Epithelial cell of alveolus of lung (primary cell): Measurements from ENCODE around the gene ART1. TPM values are rescaled to one million over a fixed set of nuclear protein-coding genes. Genes with fewer than 3 reads are reported as not detected.

Experiments
- total RNA-seq: library from RNA; depleted of rRNA; stranded (reverse); fragments of >200 nt; gene quantifications from 2 replicates; pipeline ENCODE4 v1.2.1, GENCODE V29; 2015

ART1 gene, protein sequence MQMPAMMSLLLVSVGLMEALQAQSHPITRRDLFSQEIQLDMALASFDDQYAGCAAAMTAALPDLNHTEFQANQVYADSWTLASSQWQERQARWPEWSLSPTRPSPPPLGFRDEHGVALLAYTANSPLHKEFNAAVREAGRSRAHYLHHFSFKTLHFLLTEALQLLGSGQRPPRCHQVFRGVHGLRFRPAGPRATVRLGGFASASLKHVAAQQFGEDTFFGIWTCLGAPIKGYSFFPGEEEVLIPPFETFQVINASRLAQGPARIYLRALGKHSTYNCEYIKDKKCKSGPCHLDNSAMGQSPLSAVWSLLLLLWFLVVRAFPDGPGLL
- total RNA-seq = not detected in 2 replicates

DNA sequence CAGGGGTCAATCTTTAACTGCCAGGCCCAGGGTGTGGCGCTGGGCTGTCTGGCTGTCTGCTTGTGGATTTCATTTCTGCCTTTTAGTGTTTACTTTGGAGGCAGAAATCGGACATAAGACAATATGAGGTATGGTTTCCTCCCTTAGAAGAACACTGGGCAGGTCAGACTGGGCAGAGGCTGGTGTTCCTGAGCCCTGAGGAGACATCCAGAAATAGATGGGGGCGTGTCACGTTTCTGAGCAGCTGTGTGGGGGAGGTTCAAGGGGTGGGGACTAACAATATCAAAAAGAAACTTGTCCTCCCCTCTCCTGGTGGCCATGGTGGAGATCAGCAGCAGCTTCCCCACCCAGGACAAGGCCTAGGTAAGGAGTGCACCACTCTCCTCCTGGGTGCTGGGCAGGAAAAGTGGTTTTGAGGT lies at the start of gene ART1:
Gene ART1, plus strand, starts transcription at position 312 of the 419 bp plus-strand sequence. CDS start 14,086 bp downstream, outside the sequence.

DNA sequence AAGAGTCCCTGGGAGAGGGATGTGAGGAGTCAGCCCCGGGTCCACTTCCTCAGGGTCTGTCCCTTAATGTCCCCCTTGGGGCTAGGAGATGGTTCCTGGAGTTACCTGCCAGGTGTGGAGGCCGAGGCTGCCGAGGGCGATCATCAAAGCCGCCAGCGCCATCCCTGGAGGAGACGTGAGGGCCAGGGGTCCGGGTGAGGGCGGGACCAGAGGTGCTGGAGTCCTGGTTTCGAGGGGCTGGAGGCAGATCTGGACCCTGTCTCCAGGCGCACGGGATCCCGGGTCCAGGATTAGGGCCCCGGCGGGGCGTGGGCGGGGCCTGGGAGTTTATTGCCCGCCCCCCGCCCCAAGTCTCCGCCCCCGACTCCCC lies 3.2 kb upstream of the ART1 start, which contains the start of gene ART5:
Gene ART5, minus strand, starts transcription at position 292 of the 370 bp plus-strand sequence. Its CDS starts 130 bp downstream, at position 162.

DNA sequence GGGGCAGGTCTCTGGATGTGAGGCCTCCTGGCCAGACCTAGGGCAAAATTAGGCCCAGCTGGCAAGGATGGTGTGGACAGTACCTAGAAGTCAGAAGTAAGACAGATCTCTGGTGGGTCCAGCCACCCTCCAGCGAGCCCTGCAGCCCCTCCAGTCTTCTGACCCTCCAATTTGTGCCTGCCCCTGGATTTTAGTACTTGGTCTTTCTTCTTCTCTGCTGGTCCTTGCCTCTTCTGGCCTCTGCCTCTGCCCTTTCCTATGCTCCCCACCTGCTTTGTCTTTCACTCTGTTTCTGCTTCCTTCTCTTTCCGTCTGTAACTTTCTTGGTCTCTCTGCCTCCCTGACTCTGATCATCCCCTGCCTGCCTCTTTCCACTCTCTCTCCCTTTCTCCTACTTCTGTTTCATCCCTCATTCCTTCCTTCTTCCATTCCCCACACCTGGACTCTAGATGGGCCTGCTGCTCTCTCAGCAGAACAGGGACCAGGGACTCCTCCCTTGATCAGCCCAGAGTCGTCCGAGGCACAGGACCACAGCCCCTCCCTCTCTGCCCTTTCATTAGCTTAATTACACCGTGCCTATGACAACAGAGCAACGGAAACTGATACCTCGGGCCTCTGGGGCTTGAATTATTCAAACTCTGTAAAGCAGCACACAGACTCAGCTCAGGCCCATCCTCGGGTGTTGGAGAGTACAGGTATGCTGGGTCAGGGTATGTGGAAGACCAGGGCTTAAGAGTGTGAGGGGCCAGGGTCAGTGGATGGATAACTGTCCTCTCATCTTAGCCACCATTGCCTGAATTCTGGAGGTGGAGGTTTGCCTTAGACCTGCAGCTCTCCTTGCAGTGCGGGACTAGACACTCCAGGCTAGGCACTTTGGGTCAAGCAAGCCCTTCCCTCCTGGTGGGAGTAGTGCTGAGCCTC lies 26.7 kb downstream of the ART1 start, which contains the start of gene CHRNA10:
Gene CHRNA10, minus strand, starts transcription at position 51 of the 921 bp plus-strand sequence. CDS start 72 bp downstream, outside the sequence.

Other genes starting within 250 kb of the ART1 start
- 0.52 and 6.8 TPM in 2 replicates for gene ART5, start 3.1 kb upstream of the ART1 start, total RNA-seq
- gene CHRNA10, start 26.3 kb downstream of the ART1 start, total RNA-seq = 0.39 and 0.48 TPM in 2 replicates
- gene NUP98, start 152.4 kb downstream of the ART1 start, total RNA-seq = 48.6 and 75.4 TPM in 2 replicates
- gene PGAP2, start 163.4 kb downstream of the ART1 start, total RNA-seq = 10.9 and 14.6 TPM in 2 replicates
- 27.3 and 40.2 TPM in 2 replicates for gene RHOG, start 195.8 kb downstream of the ART1 start, total RNA-seq
- gene STIM1, start 210.5 kb downstream of the ART1 start, total RNA-seq = 14.6 and 19.0 TPM in 2 replicates